Effector memory CD4-positive, alpha-beta T cell (primary cell): ENCODE results near the gene PEA15.

ENCODE experiments used
- DNase-seq, 3 donors: peaks; one replicate each; pipeline ENCODE4 v3.0.0-alpha.2; 2020
- H3K27ac ChIP-seq: 2 replicates; pipeline ENCODE4 v1.7.0; 2013; ENCODE audit warnings: mild to moderate bottlenecking, low read length, moderate library complexity; ENCODE audit not compliant: insufficient read depth, poor library complexity, severe bottlenecking
- H3K27me3 ChIP-seq: replicated peaks from 2 replicates; pipeline ENCODE4 v1.7.0; 2013; ENCODE audit warnings: mild to moderate bottlenecking, low read length; ENCODE audit not compliant: insufficient read depth, control insufficient read depth, poor library complexity, severe bottlenecking
- H3K36me3 ChIP-seq: 2 replicates; pipeline ENCODE4 v1.7.0; 2013; ENCODE audit warnings: mild to moderate bottlenecking, low read length, moderate library complexity; ENCODE audit not compliant: control insufficient read depth, insufficient read depth
- H3K4me1 ChIP-seq: 2 replicates; pipeline ENCODE4 v1.7.0; 2013; ENCODE audit warnings: low read length, mild to moderate bottlenecking; ENCODE audit not compliant: control insufficient read depth, insufficient read depth, poor library complexity, severe bottlenecking
- H3K4me3 ChIP-seq: 2 replicates; pipeline ENCODE4 v1.7.0; 2013; ENCODE audit warnings: low read length, low read depth, mild to moderate bottlenecking; ENCODE audit not compliant: insufficient read depth, poor library complexity, severe bottlenecking
- H3K9me3 ChIP-seq: 2 replicates; pipeline ENCODE4 v1.7.0; 2013; ENCODE audit warnings: mild to moderate bottlenecking, low read length, moderate library complexity; ENCODE audit not compliant: control insufficient read depth

The PEA15 gene

DNA sequence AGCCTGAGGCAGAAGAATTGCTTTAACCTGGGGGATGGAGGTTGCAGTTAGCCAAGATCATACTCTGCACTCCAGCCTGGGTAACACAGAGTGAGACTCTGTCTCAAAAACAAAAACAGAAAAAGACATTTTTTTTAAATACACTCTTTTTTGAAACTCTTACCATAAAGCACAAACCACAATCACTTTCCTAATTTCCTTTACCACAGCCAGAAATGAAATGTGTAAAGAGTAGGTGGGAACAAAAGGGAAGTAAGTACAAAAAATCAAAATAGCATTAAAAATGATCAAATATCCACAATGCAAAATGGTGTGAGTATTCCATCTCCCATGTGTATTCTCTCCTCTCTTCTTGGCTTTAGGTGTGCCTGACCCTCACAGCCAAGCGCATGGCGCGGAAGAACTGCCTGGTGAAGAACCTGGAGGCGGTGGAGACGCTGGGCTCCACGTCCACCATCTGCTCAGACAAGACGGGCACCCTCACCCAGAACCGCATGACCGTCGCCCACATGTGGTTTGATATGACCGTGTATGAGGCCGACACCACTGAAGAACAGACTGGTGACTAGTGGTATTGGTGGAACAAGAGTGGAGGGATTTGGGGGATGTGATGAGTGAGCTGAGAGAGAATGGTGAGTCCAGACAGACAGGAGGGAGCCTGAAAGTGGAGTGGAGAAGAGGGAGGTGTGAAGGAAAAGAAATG is 38.9 kb upstream of the PEA15 start:
- Histone ChIP-seq H3K4me1 (no peaks in the 10 kb centered on the region), H3K27me3 (peaks cover 4% of the 10 kb centered on the region), H3K36me3 (no peaks in the 10 kb centered on the region), H3K9me3 (no peaks in the 10 kb centered on the region), H3K4me3 (no peak overlapping the region), H3K27ac (no peak overlapping the region)
- no peak for DNase-seq

DNA sequence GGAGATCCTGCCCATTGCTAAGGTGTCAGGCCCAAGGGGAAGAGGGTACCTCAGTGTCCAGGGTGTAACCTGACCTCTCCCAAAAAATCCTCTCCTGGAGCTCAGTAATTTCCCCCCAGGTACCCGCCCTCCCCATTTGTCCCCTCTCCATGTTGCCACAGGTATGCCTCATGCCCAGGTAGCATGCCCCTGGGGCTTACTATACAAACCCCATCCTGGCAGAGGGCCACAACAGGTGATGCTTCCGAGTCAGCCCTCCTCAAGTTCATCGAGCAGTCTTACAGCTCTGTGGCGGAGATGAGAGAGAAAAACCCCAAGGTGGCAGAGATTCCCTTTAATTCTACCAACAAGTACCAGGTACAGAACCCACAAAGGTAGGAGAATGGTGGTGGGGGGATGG is 38.1 kb upstream of the PEA15 start:
- no peaks in the 10 kb centered on the region for H3K4me1 ChIP-seq
- peaks cover 4% of the 10 kb centered on the region for H3K27me3 ChIP-seq
- no peak overlapping the region for H3K27ac ChIP-seq

GRCh38 chr1:160167580-160167979 is 37.6 kb upstream of the PEA15 start:
- Histone ChIP-seq H3K9me3 (no peaks in the 10 kb centered on the region), H3K36me3 (no peaks in the 10 kb centered on the region), H3K4me1 (no peaks in the 10 kb centered on the region), H3K27me3 (peaks cover 4% of the 10 kb centered on the region), H3K4me3 (no peak overlapping the region), H3K27ac (no peak overlapping the region)
- DNase-seq, result no peak

More for the DNA sequence above, 38.1 kb upstream of the PEA15 start:
- no peaks in the 10 kb centered on the region for H3K9me3 ChIP-seq
- DNase-seq, result no peak
- no peaks in the 10 kb centered on the region for H3K36me3 ChIP-seq
- no peak overlapping the region for H3K4me3 ChIP-seq

GRCh38 chr1:160168016-160168415 is 37.2 kb upstream of the PEA15 start:
- Histone ChIP-seq H3K27ac (no peak overlapping the region), H3K4me3 (no peak overlapping the region), H3K36me3 (no peaks in the 10 kb centered on the region), H3K9me3 (no peaks in the 10 kb centered on the region), H3K27me3 (peaks cover 4% of the 10 kb centered on the region), H3K4me1 (no peaks in the 10 kb centered on the region)
- DNase-seq, result no peak

DNA sequence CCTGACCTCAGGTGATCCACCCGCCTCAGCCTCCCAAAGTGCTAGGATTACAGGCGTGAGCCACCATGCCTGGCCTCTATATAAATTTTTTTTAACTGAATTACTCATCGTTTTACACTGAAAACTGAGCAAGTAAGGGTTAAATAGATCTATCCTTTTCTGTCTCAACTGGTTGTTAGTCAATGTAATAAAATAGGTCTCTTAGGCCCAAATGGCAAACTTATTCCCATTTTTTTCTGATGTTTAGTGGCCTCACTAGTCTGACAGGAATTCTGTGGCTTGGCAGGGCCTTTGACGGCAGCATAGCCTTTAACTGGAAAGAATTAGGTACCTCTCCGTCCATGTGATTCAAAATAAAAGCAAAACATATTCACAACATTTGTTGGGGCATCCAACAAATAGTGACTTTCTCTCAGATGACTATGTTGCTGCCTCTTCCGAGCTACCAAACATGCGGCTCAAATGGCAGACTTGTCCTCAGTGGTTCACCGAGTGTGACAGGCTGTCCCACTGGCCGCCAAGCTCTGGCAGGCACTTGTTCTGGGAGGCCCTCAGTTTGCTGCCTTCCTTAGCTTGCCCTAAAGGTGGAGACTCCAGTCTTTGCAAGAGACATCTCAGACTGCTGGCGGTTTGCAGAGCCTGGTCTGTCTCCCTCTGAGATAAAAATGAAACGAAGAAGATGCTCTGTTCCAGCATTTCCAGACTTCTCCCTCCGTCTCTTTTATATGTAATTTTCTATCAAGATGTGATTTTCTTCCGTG is 36.4 kb upstream of the PEA15 start:
- Histone ChIP-seq H3K4me3 (no peak overlapping the region), H3K27ac (no peak overlapping the region), H3K4me1 (no peaks in the 10 kb centered on the region), H3K27me3 (peaks cover 4% of the 10 kb centered on the region), H3K9me3 (no peaks in the 10 kb centered on the region), H3K36me3 (no peaks in the 10 kb centered on the region)
- DNase-seq, result no peak

DNA sequence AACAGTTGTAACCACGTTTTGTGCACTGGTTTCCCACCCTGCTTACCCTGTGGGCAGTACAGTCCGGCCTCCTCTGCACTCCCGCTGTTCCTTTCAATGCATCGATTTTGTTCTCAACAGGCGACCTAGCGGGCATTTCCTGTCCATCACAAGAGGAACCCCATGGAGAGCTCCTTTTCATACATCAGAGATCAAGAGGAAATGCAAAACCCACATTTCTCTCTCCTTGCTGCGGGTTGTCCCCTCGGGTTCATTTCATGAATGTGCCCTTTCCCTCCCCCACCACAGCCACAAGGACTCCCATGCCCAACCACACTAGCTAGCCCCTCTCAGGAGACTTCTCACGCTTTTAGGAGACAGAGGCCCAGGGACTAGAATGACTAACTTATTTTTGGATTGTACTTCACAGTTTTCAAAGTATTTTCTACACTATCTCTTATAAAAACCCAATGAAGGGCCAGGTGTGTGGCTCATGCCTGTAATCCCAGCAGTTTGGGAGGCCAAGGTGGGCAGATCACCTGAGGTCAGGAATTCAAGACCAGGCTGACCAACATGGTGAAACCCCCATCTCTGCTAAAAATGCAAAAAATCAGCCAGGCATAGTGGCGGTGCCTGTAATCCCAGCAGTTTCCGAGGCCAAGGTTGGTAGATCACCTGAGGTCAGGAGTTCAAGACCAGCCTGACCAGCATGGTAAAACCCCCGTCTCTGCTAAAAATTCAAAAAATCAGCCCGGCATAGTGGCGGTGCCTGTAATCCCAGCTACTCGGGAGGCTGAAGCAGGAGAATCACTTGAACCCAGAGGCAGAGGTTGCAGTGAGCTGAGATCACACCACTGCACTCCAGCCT is 35.4 kb upstream of the PEA15 start:
- Histone ChIP-seq H3K27ac (no peak overlapping the region), H3K4me3 (no peak overlapping the region), H3K4me1 (no peaks in the 10 kb centered on the region), H3K9me3 (no peaks in the 10 kb centered on the region), H3K27me3 (peaks cover 4% of the 10 kb centered on the region), H3K36me3 (no peaks in the 10 kb centered on the region)
- no peak for DNase-seq

GRCh38 chr1:160171354-160171753 is 33.8 kb upstream of the PEA15 start:
- DNase-seq, result no peak
- no peaks in the 10 kb centered on the region for H3K9me3 ChIP-seq
- no peak overlapping the region for H3K4me3 ChIP-seq
- no peaks in the 10 kb centered on the region for H3K4me1 ChIP-seq
- no peaks in the 10 kb centered on the region for H3K36me3 ChIP-seq
- H3K27me3 ChIP-seq, result peaks cover 4% of the 10 kb centered on the region
- H3K27ac ChIP-seq, result no peak overlapping the region

- H3K4me3 ChIP-seq, result no peak overlapping the region
- peaks cover 4% of the 10 kb centered on the region for H3K27me3 ChIP-seq
- DNase-seq, result no peak
- no peak overlapping the region for H3K27ac ChIP-seq
- H3K9me3 ChIP-seq, result no peaks in the 10 kb centered on the region
- no peaks in the 10 kb centered on the region for H3K4me1 ChIP-seq
- no peaks in the 10 kb centered on the region for H3K36me3 ChIP-seq
These were observed 33.2 kb upstream of the PEA15 start for GRCh38 chr1:160171980-160172379.

GRCh38 chr1:160177231-160177630 is 28.0 kb upstream of the PEA15 start:
- no peak for DNase-seq
- Histone ChIP-seq H3K4me3 (no peak overlapping the region), H3K4me1 (no peaks in the 10 kb centered on the region), H3K27ac (no peak overlapping the region), H3K36me3 (no peaks in the 10 kb centered on the region), H3K27me3 (no peaks in the 10 kb centered on the region), H3K9me3 (no peaks in the 10 kb centered on the region)

GRCh38 chr1:160177667-160178066 is 27.5 kb upstream of the PEA15 start:
- no peaks in the 10 kb centered on the region for H3K4me1 ChIP-seq
- H3K9me3 ChIP-seq, result no peaks in the 10 kb centered on the region
- no peak for DNase-seq
- no peak overlapping the region for H3K27ac ChIP-seq
- H3K36me3 ChIP-seq, result no peaks in the 10 kb centered on the region
- H3K27me3 ChIP-seq, result no peaks in the 10 kb centered on the region
- no peak overlapping the region for H3K4me3 ChIP-seq
